GM18951 (cell line): Measurements from ENCODE around the gene PDZD2.
"Not testable (repeated sequence)": the region's sequence is repeated elsewhere in the genome, so short reads cannot be mapped to it uniquely, and the experiment has no call there.

Experiments
- POLR2A ChIP-seq: IDR thresholded peaks from 4 replicates; pipeline ENCODE4 v1.6.1; 2011; ENCODE audit warnings: mild to moderate bottlenecking; ENCODE audit not compliant: insufficient read length, insufficient read depth; ENCODE audit errors: extremely low read depth
- in situ Hi-C: fragments of 300-500 bp; cut with MboI; formaldehyde crosslinking; loops from one replicate; pipeline ENCODE4 v1.12.0; 2022; ENCODE audit warnings: low sequenced_read_pairs, mixed read lengths, inconsistent platforms; ENCODE audit not compliant: unreplicated experiment

PDZD2 gene

GRCh38 chr5:32024751-32025150 lies 385.8 kb downstream of the PDZD2 start:
- in situ Hi-C loops = no loop called here
- no peak for TF ChIP-seq POLR2A

DNA sequence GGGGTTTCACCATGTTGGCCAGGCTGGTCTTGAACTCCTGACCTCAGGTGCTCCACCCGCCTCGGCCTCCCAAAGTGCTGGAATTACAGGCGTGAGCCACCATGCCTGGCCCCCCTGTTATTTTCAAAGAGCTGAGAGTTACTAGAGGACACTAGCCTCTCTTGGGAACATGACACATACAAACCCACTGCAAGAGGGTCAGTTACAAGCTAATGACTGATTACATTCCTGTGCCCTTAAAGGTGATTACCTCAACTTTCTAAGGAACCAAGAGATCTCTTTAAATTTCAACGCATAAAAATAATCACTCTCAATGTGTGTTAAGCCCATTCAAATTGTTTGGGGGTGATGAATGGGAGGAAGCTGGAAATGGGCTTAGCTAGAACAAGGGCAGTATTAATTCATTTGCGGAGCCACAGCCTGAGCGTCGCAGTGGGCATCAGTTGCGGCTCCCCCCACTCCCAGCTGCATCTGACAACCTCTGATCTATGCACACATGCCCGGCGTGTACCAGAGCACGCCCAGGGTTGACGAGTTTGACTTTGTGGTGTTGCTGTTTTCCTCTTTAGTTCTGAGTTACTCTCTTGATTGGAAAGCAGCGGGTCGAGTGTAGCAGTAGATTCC lies 388.3 kb downstream of the PDZD2 start:
- no peak for TF ChIP-seq POLR2A
- in situ Hi-C loops = no loop called here

GRCh38 chr5:32027717-32028458 lies 389.0 kb downstream of the PDZD2 start:
- TF ChIP-seq POLR2A = no peak
- in situ Hi-C loops = no loop called here

DNA sequence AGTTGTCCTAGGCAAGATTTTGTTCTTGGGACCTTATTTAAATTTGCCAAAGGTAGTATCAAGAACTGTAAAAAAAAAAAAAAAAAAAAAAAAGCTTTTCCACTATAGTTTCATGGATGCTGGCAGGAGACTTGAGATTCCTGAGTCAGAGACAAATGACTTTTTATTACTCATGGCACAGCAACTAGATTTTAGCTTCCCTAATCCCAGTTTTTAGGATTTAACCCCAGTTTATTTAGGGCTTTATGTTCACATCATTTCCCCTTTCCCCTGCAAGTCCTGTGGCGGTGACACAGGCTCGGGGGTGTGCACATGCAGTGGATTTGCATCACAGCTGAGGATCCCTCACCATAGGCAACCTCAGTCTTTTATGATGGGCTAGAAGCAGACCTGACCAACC lies 390.3 kb downstream of the PDZD2 start:
- TF ChIP-seq POLR2A = no peak
- in situ Hi-C loops = no loop called here

- in situ Hi-C loops = no loop called here
- no peak for TF ChIP-seq POLR2A
Measured at GRCh38 chr5:32029781-32030180, 390.9 kb downstream of the PDZD2 start.

GRCh38 chr5:32030222-32030621 lies 391.3 kb downstream of the PDZD2 start:
- no peak for TF ChIP-seq POLR2A
- in situ Hi-C loops = no loop called here

DNA sequence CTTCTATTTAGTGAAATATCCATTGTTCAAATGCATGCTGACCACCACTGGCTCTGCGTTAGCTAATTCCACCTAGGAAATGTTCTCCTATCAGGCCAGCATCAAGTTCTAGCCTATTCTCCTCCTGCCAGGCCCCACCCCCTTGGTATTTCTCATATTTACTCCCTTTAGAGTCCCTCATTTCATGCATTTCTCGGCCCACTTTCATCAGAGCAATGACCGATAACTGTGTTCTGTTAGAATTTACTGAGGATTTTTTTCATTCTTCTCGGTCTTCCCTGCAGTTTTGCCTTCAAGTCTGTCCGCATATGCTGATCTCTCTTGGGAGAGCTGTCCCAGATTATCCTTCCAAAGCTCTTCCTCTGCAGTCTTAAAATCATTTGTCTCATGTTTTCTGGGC lies 391.8 kb downstream of the PDZD2 start:
- in situ Hi-C loops = no loop called here
- TF ChIP-seq POLR2A = no peak

DNA sequence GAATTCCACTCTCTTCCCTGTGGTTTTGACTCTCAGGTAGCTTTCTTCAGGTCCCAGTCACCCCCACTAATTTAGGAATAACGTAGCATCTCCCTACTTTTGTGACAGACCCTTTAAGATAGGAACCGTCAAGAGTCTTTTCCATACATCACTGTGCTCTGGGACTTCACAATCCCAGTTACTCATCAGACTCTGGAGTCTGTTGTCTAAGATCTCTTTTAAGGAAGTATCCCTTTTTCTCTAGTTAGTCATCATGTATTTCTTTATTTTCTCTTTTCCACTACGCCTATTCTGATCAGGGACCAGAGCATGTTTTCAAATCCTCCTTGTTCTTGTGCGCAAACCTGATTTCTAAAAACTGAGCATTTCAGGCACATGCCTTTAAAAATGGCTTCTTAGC lies 392.2 kb downstream of the PDZD2 start:
- in situ Hi-C loops = no loop called here
- TF ChIP-seq POLR2A = no peak

DNA sequence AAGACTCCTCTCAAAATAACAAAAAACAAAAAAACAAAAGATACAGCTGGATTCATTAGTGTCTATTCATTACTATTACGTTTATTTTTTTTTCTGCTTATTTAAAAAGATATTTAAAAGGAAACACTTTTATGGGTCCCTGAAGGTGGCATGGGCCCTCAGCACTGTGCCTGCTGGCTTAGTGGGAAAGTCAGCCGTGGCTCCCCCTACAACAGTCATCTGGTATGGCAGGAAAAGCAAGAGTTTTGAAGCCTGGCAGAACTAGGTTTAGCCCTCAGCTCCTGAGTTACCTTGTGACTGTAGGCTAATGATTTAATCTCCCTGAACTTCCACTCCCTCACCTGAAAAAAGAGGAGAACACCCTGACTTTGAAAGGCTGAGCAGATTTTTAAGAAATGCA lies 399.6 kb downstream of the PDZD2 start:
- TF ChIP-seq POLR2A = no peak

DNA sequence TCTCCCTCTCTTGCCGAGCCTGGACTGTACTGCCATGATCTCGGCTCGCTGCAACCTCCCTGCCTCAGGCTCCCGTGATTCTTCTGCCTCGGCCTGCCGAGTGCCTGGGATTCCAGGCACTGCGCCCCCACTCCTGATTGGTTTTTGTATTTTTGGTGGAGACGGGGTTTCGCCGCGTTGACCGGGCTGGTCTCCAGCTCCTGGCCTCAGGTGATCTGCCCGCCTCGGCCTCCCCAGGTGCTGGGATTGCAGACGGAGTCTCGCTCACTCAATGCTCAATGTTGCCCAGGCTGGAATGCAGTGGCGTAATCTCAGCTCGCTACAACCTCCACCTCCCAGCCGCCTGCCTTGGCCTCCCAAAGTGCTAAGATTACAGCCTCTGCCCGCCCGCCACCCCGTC lies 400.2 kb downstream of the PDZD2 start:
- in situ Hi-C loops = not testable (repeated sequence)

More for the DNA sequence above, 399.6 kb downstream of the PDZD2 start:
- in situ Hi-C loops = no loop called here

DNA sequence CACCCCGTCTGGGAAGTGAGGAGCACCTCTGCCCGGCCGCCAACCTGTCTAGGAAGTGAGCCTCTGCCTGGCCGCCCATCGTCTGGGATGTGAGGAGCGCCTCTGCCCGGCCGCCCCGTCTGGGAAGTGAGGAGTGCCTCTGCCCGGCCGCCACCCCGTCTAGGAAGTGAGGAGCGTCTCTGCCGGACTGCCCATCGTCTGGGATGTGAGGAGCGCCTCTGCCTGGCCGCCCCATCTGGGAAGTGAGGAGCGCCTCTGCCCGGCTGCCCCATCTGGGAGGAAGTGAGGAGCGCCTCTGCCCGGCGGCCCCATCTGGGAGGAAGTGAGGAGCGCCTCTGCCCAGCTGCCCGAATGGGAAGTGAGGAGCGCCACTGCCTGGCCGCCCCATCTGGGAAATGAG lies 400.7 kb downstream of the PDZD2 start:
- in situ Hi-C loops = not testable (repeated sequence)

GRCh38 chr5:32040181-32040695 lies 401.3 kb downstream of the PDZD2 start:
- in situ Hi-C loops = not testable (repeated sequence)

DNA sequence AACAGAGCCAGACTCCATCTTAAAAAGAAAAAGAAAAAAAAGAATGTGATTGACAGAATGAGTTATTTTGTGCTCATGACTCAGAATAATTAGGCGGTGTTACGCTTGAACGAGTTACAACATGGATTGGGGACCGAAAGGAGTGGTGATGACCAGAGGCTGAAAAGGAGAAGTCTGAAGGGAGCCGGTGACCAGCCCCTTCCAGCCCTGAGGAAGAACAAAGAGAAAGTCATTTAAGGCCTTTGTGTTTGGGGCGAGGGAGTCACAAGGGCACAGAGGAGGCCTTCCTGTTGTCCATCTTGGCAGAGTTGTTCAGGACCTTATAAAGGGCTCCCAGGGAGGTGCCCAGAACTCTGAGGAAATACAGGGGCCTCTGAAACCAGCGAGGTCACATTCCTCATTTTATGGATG lies 403.6 kb downstream of the PDZD2 start:
- TF ChIP-seq POLR2A = no peak
- in situ Hi-C loops = no loop called here

GRCh38 chr5:32043105-32043504 lies 404.2 kb downstream of the PDZD2 start:
- in situ Hi-C loops = no loop called here
- no peak for TF ChIP-seq POLR2A
